Peyer's patch (tissue), 4 donors: ENCODE data around the gene OPCML.

Source experiments
- CTCF ChIP-seq, 6 experiments: fragments of 450-650 bp in 4 of 6; fragments of 200-600 bp in 2 of 6; sonication (generic) in 1 of 6; IDR thresholded peaks; one replicate each; pipeline ENCODE4 v1.5.1; 2017 to 2019; ENCODE audit warnings: antibody characterized with exemption in 6 of 6, mild to moderate bottlenecking in 3 of 6, moderate library complexity in 1 of 6
- POLR2A ChIP-seq, 2 donors: fragments of 450-650 bp; IDR thresholded peaks; one replicate each; pipeline ENCODE4 v1.5.1; 2017; ENCODE audit warnings: antibody characterized with exemption in 2 of 2, mild to moderate bottlenecking in 2 of 2, moderate library complexity in 2 of 2

- TF ChIP-seq CTCF (IDR thresholded peaks at IDR 0.05) (no peak), POLR2A (IDR thresholded peaks at IDR 0.05) (no peak)
Measured at GRCh38 chr11:133254601-133255000, 277.7 kb downstream of the OPCML start.
